ENCODE results near the gene S100A10.

DNA sequence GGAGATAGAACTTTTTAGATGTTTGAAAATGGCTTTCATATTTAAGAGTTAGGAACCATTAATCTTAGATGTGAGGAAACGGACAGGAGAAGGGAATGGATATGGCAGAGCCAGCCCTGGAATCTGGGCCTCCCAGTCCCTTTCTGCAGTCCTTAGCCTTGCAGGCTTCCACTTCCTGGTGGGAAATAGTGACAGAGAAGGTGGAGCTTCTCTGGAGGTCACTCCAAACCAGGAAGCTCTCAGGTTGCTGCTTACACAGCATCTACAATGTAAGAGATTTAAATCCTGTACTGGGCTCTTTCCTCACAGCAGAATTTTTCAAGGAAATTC, 40.6 kb upstream of the S100A10 start:
- TF ChIP-seq, protein P1, sequence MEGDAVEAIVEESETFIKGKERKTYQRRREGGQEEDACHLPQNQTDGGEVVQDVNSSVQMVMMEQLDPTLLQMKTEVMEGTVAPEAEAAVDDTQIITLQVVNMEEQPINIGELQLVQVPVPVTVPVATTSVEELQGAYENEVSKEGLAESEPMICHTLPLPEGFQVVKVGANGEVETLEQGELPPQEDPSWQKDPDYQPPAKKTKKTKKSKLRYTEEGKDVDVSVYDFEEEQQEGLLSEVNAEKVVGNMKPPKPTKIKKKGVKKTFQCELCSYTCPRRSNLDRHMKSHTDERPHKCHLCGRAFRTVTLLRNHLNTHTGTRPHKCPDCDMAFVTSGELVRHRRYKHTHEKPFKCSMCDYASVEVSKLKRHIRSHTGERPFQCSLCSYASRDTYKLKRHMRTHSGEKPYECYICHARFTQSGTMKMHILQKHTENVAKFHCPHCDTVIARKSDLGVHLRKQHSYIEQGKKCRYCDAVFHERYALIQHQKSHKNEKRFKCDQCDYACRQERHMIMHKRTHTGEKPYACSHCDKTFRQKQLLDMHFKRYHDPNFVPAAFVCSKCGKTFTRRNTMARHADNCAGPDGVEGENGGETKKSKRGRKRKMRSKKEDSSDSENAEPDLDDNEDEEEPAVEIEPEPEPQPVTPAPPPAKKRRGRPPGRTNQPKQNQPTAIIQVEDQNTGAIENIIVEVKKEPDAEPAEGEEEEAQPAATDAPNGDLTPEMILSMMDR (IDR thresholded peaks at IDR 0.05; ENCODE audit: insufficient read depth, low read length), result no peak
- TF ChIP-seq, protein P2, sequence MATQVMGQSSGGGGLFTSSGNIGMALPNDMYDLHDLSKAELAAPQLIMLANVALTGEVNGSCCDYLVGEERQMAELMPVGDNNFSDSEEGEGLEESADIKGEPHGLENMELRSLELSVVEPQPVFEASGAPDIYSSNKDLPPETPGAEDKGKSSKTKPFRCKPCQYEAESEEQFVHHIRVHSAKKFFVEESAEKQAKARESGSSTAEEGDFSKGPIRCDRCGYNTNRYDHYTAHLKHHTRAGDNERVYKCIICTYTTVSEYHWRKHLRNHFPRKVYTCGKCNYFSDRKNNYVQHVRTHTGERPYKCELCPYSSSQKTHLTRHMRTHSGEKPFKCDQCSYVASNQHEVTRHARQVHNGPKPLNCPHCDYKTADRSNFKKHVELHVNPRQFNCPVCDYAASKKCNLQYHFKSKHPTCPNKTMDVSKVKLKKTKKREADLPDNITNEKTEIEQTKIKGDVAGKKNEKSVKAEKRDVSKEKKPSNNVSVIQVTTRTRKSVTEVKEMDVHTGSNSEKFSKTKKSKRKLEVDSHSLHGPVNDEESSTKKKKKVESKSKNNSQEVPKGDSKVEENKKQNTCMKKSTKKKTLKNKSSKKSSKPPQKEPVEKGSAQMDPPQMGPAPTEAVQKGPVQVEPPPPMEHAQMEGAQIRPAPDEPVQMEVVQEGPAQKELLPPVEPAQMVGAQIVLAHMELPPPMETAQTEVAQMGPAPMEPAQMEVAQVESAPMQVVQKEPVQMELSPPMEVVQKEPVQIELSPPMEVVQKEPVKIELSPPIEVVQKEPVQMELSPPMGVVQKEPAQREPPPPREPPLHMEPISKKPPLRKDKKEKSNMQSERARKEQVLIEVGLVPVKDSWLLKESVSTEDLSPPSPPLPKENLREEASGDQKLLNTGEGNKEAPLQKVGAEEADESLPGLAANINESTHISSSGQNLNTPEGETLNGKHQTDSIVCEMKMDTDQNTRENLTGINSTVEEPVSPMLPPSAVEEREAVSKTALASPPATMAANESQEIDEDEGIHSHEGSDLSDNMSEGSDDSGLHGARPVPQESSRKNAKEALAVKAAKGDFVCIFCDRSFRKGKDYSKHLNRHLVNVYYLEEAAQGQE (IDR thresholded peaks at IDR 0.05; ENCODE audit: insufficient replicate concordance, low read depth), result no peak
- TF ChIP-seq POLR2AphosphoS5 (IDR thresholded peaks at IDR 0.05; ENCODE audit: low read depth), result no peak
- TF ChIP-seq SPI1 (IDR thresholded peaks at IDR 0.05; ENCODE audit: borderline replicate concordance, low read depth), result 0 out of 2 replicates have a peak, but pooled peaks have one; percentile 2
